ENCODE measurements around the gene AGO4.
"Not testable (repeated sequence)": the region's sequence is repeated elsewhere in the genome, so short reads cannot be mapped to it uniquely, and the experiment has no call there.

Gene AGO4

DNA sequence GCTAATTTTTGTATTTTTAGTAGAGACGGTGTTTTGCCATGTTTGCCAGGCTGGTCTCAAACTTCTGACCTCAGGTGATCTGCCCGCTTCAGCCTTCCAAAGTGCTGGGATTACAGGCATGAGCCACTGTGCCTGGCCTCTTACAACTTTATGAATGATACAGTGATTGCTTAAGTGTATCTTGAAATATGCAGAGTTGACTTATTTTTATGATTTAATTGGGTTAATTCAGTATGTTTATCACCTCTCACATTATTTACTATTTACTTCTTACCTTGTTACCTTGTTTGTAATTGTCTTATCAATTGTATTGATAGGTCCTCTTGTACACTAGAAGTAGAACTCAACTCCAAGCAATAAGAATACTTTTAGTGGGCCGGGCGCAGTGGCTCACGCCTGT, 4.9 kb downstream of the AGO4 start:
- not testable (repeated sequence) for H3K27me3 ChIP-seq (ENCODE audit: insufficient read depth, low read length); H3K4me3 ChIP-seq (ENCODE audit: low read depth, low read length); H3K27ac ChIP-seq (ENCODE audit: low read depth, low read length); H3K36me3 ChIP-seq (ENCODE audit: insufficient read depth, low read length); H2AFZ ChIP-seq (ENCODE audit: low read length, unreplicated experiment)
- Histone ChIP-seq H3K79me2 (ENCODE audit: control insufficient read depth, insufficient read depth, low read length, unreplicated experiment) (peaks cover 23% of the 10 kb centered on the region), H3K4me1 (ENCODE audit: control insufficient read depth, insufficient read depth, low read length, unreplicated experiment) (peaks cover 15% of the 10 kb centered on the region)

DNA sequence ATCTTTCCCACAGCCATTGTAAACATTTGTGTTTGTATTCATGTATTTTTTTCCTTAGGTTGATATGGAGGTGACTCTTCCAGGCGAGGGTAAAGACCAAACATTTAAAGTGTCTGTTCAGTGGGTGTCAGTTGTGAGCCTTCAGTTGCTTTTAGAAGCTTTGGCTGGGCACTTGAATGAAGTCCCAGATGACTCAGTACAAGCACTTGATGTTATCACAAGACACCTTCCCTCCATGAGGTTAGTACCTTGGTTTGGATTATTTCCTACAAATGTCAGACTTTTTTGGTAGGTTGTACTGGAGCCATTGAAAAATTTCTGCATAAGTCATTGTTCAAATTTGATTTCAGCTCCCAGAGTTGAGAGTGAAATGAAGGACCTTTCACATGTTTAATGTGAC, 17.4 kb downstream of the AGO4 start:
- no peaks in the 10 kb centered on the region for H3K27me3 ChIP-seq (ENCODE audit: insufficient read depth, low read length)
- no peaks in the 10 kb centered on the region for H3K79me2 ChIP-seq (ENCODE audit: control insufficient read depth, insufficient read depth, low read length, unreplicated experiment)
- peaks cover 4% of the 10 kb centered on the region for H3K36me3 ChIP-seq (ENCODE audit: insufficient read depth, low read length)
- H3K4me3 ChIP-seq (ENCODE audit: low read depth, low read length) = no peak overlapping the region
- no peak overlapping the region for H3K27ac ChIP-seq (ENCODE audit: low read depth, low read length)
- H2AFZ ChIP-seq (ENCODE audit: low read length, unreplicated experiment) = no peak overlapping the region
- no peaks in the 10 kb centered on the region for H3K4me1 ChIP-seq (ENCODE audit: control insufficient read depth, insufficient read depth, low read length, unreplicated experiment)

DNA sequence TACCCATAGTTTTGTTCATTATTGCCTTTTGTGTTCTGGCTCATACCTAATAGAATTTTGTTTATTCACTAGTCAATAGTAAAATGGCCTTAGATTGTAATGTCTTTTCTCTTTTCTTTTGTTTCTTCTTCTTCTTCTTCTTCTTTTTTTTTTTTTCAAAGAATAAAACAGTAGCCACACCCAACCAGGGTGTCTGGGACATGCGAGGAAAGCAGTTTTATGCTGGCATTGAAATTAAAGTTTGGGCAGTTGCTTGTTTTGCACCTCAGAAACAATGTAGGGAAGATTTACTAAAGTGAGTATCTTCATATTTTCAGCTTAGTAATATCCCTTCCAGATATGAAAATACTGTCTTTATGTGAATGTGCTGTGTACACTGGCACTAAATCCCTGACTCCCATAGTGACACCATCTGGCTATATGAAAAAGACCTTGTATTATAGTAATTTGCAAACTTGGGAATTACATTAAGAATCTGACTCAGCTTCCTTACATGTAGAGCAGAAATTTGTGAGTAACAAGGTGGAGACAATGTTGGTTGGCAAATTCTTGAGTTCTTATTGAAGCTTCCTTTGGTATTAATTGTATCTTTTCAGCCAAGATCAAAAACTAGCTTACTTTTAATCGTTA, 24.6 kb downstream of the AGO4 start:
- no peak overlapping the region for H2AFZ ChIP-seq (ENCODE audit: low read length, unreplicated experiment)
- no peak overlapping the region for H3K27ac ChIP-seq (ENCODE audit: low read depth, low read length)
- peaks cover 14% of the 10 kb centered on the region for H3K36me3 ChIP-seq (ENCODE audit: insufficient read depth, low read length)
- no peaks in the 10 kb centered on the region for H3K27me3 ChIP-seq (ENCODE audit: insufficient read depth, low read length)
- H3K79me2 ChIP-seq (ENCODE audit: control insufficient read depth, insufficient read depth, low read length, unreplicated experiment) = no peaks in the 10 kb centered on the region
- H3K4me3 ChIP-seq (ENCODE audit: low read depth, low read length) = no peak overlapping the region
- no peaks in the 10 kb centered on the region for H3K4me1 ChIP-seq (ENCODE audit: control insufficient read depth, insufficient read depth, low read length, unreplicated experiment)

DNA sequence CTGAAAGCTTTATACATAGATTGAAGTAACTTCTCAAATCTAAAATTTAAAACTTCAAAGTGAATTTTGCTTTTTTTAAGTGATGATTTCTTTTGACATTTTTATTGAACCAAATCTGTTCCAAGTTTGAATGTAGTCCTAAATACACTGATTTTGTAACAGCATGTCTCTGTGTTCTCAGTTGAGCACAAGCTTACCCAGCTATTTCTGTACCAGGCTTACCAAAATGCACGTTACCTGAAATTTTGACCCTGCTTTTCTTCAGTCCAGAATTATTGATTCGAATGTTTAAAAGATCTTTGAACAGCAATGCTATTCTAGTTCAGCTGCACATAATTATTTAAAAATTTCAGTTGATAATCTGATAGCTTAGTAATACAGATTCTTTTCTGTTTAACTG, 25.6 kb downstream of the AGO4 start:
- no peaks in the 10 kb centered on the region for H3K4me1 ChIP-seq (ENCODE audit: control insufficient read depth, insufficient read depth, low read length, unreplicated experiment)
- H3K79me2 ChIP-seq (ENCODE audit: control insufficient read depth, insufficient read depth, low read length, unreplicated experiment) = no peaks in the 10 kb centered on the region
- H3K27ac ChIP-seq (ENCODE audit: low read depth, low read length) = no peak overlapping the region
- no peak overlapping the region for H2AFZ ChIP-seq (ENCODE audit: low read length, unreplicated experiment)
- H3K36me3 ChIP-seq (ENCODE audit: insufficient read depth, low read length) = peaks cover 14% of the 10 kb centered on the region
- H3K27me3 ChIP-seq (ENCODE audit: insufficient read depth, low read length) = no peaks in the 10 kb centered on the region
- no peak overlapping the region for H3K4me3 ChIP-seq (ENCODE audit: low read depth, low read length)

DNA sequence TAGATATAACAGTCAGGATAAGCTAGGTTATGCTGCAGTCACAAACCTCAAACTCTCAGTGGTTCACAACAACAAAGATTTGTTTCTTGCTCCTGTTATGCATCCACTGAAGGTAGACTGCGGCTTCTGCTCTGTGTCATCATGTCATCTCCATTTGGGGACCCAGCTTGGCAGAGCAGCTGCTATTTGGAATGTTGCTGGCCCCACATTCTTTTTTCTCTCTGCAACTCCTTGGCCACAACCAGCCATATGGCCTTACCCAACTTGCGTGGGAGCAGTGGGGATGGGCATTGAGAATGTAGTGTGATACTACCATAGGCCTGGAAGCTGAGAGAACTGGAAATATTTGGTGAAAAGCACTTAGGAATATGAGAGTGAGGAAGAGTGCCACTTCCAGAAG, 26.4 kb downstream of the AGO4 start:
- H3K4me3 ChIP-seq (ENCODE audit: low read depth, low read length) = no peak overlapping the region

DNA sequence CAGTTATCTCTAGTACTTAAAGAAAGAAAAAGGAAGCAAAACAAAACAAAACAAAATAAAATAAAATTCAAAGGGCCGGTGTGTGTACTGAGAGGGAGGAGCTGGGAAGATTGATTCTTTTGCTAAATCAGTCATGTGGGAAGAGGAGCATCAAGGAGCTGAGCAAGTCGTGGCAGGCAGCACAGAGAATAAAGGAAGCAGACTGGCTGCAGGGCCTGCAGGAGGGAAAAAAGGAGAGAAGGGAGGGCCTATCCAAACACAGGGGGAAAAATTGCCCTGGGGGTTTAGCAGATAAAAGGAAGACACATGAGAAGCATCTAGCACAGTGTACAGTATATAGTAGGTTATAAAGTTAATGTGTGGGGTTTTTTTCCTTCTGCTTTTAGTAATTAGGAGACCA, 27.6 kb downstream of the AGO4 start:
- Histone ChIP-seq H3K4me1 (ENCODE audit: control insufficient read depth, insufficient read depth, low read length, unreplicated experiment) (no peaks in the 10 kb centered on the region), H3K4me3 (ENCODE audit: low read depth, low read length) (no peak overlapping the region), H3K36me3 (ENCODE audit: insufficient read depth, low read length) (peaks cover 14% of the 10 kb centered on the region), H3K27ac (ENCODE audit: low read depth, low read length) (no peak overlapping the region), H3K27me3 (ENCODE audit: insufficient read depth, low read length) (no peaks in the 10 kb centered on the region), H2AFZ (ENCODE audit: low read length, unreplicated experiment) (no peak overlapping the region), H3K79me2 (ENCODE audit: control insufficient read depth, insufficient read depth, low read length, unreplicated experiment) (no peaks in the 10 kb centered on the region)

More for the DNA sequence above, 26.4 kb downstream of the AGO4 start:
- Histone ChIP-seq H3K79me2 (ENCODE audit: control insufficient read depth, insufficient read depth, low read length, unreplicated experiment) (no peaks in the 10 kb centered on the region), H3K27me3 (ENCODE audit: insufficient read depth, low read length) (no peaks in the 10 kb centered on the region), H3K4me1 (ENCODE audit: control insufficient read depth, insufficient read depth, low read length, unreplicated experiment) (no peaks in the 10 kb centered on the region), H3K36me3 (ENCODE audit: insufficient read depth, low read length) (peaks cover 14% of the 10 kb centered on the region), H2AFZ (ENCODE audit: low read length, unreplicated experiment) (no peak overlapping the region), H3K27ac (ENCODE audit: low read depth, low read length) (no peak overlapping the region)

DNA sequence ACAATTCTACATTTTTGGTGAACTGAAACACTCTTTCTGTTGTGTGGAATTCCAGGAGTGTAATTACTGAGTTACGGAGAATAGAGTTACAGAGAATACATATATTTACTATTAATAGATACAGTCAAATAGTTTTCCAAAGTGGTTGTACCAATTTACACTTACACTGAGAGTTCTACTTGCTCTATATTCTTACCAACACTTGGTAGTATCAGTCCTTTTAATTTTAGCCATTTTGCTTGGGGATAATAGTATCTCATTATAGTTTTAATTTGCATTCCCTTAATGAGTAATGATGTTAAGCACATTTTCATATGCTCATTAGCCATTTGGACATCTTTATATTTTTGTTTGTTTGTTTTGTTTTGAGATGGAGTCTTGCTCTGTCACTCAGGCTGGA, 28.9 kb downstream of the AGO4 start:
- Histone ChIP-seq H3K27ac (ENCODE audit: low read depth, low read length) (no peak overlapping the region), H3K27me3 (ENCODE audit: insufficient read depth, low read length) (no peaks in the 10 kb centered on the region), H3K4me3 (ENCODE audit: low read depth, low read length) (no peak overlapping the region), H3K36me3 (ENCODE audit: insufficient read depth, low read length) (peaks cover 19% of the 10 kb centered on the region), H2AFZ (ENCODE audit: low read length, unreplicated experiment) (no peak overlapping the region), H3K4me1 (ENCODE audit: control insufficient read depth, insufficient read depth, low read length, unreplicated experiment) (no peaks in the 10 kb centered on the region), H3K79me2 (ENCODE audit: control insufficient read depth, insufficient read depth, low read length, unreplicated experiment) (no peaks in the 10 kb centered on the region)

GRCh38 chr1:35838693-35839245, 31.0 kb downstream of the AGO4 start:
- no peak overlapping the region for H3K27ac ChIP-seq (ENCODE audit: low read depth, low read length)
- H3K4me3 ChIP-seq (ENCODE audit: low read depth, low read length) = no peak overlapping the region
- no peaks in the 10 kb centered on the region for H3K4me1 ChIP-seq (ENCODE audit: control insufficient read depth, insufficient read depth, low read length, unreplicated experiment)
- no peak overlapping the region for H2AFZ ChIP-seq (ENCODE audit: low read length, unreplicated experiment)
- no peaks in the 10 kb centered on the region for H3K27me3 ChIP-seq (ENCODE audit: insufficient read depth, low read length)
- H3K79me2 ChIP-seq (ENCODE audit: control insufficient read depth, insufficient read depth, low read length, unreplicated experiment) = no peaks in the 10 kb centered on the region
- H3K36me3 ChIP-seq (ENCODE audit: insufficient read depth, low read length) = peaks cover 14% of the 10 kb centered on the region

- Histone ChIP-seq H3K27me3 (ENCODE audit: insufficient read depth, low read length) (no peaks in the 10 kb centered on the region), H3K27ac (ENCODE audit: low read depth, low read length) (no peak overlapping the region), H3K36me3 (ENCODE audit: insufficient read depth, low read length) (peaks cover 4% of the 10 kb centered on the region; the same call in 1 of the 2 replicates), H3K79me2 (ENCODE audit: control insufficient read depth, insufficient read depth, low read length, unreplicated experiment) (no peaks in the 10 kb centered on the region), H3K4me3 (ENCODE audit: low read depth, low read length) (no peak overlapping the region), H2AFZ (ENCODE audit: low read length, unreplicated experiment) (no peak overlapping the region), H3K4me1 (ENCODE audit: control insufficient read depth, insufficient read depth, low read length, unreplicated experiment) (no peaks in the 10 kb centered on the region)
Observed at GRCh38 chr1:35844826-35845225, 37.0 kb downstream of the AGO4 start.

- no peak overlapping the region for H3K27ac ChIP-seq (ENCODE audit: low read depth, low read length)
- no peaks in the 10 kb centered on the region for H3K27me3 ChIP-seq (ENCODE audit: insufficient read depth, low read length)
- H3K36me3 ChIP-seq (ENCODE audit: insufficient read depth, low read length) = peaks cover 7% of the 10 kb centered on the region; the same call in 1 of the 2 replicates
- H3K4me3 ChIP-seq (ENCODE audit: low read depth, low read length) = no peak overlapping the region
- H3K79me2 ChIP-seq (ENCODE audit: control insufficient read depth, insufficient read depth, low read length, unreplicated experiment) = no peaks in the 10 kb centered on the region
- no peak overlapping the region for H2AFZ ChIP-seq (ENCODE audit: low read length, unreplicated experiment)
- H3K4me1 ChIP-seq (ENCODE audit: control insufficient read depth, insufficient read depth, low read length, unreplicated experiment) = no peaks in the 10 kb centered on the region
Observed at GRCh38 chr1:35845766-35846165, 38.0 kb downstream of the AGO4 start.

GRCh38 chr1:35847935-35848565, 40.2 kb downstream of the AGO4 start:
- H3K27ac ChIP-seq (ENCODE audit: low read depth, low read length) = no peak overlapping the region
- no peak overlapping the region for H3K4me3 ChIP-seq (ENCODE audit: low read depth, low read length)
- no peak overlapping the region for H2AFZ ChIP-seq (ENCODE audit: low read length, unreplicated experiment)
- H3K36me3 ChIP-seq (ENCODE audit: insufficient read depth, low read length) = 0 out of 2 replicates have a peak, but pooled peaks cover 3% of the 10 kb centered on the region
- H3K79me2 ChIP-seq (ENCODE audit: control insufficient read depth, insufficient read depth, low read length, unreplicated experiment) = no peaks in the 10 kb centered on the region
- H3K27me3 ChIP-seq (ENCODE audit: insufficient read depth, low read length) = no peaks in the 10 kb centered on the region
- no peaks in the 10 kb centered on the region for H3K4me1 ChIP-seq (ENCODE audit: control insufficient read depth, insufficient read depth, low read length, unreplicated experiment)
